Lower lobe of right lung (tissue), 2 donors: ENCODE measurements around the gene RNF213. TPM values are rescaled to one million over a fixed set of nuclear protein-coding genes. Genes with fewer than 3 reads are reported as not detected.
A peak's percentile ranks its signal among the peaks of the same experiment; 100 is the strongest.
"Not testable (repeated sequence)": the region's sequence is repeated elsewhere in the genome, so short reads cannot be mapped to it uniquely, and the experiment has no call there.

Source experiments
- ATAC-seq, 2 donors: fragments of 200-7000 bp; cut with Tn5 transposase; one replicate each; pipeline ENCODE4 v1.9.1; 2020 to 2022; ENCODE audit warnings: mild to moderate bottlenecking in 2 of 2, moderate library complexity in 2 of 2
- DNase-seq: peaks from one replicate; pipeline ENCODE4 v3.0.0-alpha.2; 2020
- H3K27ac ChIP-seq: fragments of 200-600 bp; one replicate; pipeline ENCODE4 v1.8.0; 2022
- H3K27me3 ChIP-seq: fragments of 200-600 bp; one replicate; pipeline ENCODE4 v1.8.0; 2022; ENCODE audit warnings: low read depth
- H3K36me3 ChIP-seq: fragments of 200-600 bp; one replicate; pipeline ENCODE4 v1.8.0; 2022; ENCODE audit warnings: mild to moderate bottlenecking
- H3K4me1 ChIP-seq: fragments of 200-600 bp; one replicate; pipeline ENCODE4 v1.8.0; 2022
- H3K4me3 ChIP-seq: fragments of 200-600 bp; one replicate; pipeline ENCODE4 v1.8.0; 2022; ENCODE audit warnings: mild to moderate bottlenecking
- H3K9me3 ChIP-seq: fragments of 200-600 bp; one replicate; pipeline ENCODE4 v1.8.0; 2022
- CTCF ChIP-seq: fragments of 200-600 bp; IDR thresholded peaks from one replicate; pipeline ENCODE4 v1.8.0; 2022; ENCODE audit warnings: antibody characterized with exemption, mild to moderate bottlenecking
- intact Hi-C: fragments of 100-400 bp; cut with DNase I; formaldehyde crosslinking; loops from one replicate; pipeline ENCODE4 v1.11.0; 2022
- total RNA-seq: library from RNA; stranded (reverse); fragmentation: NEBNext Ultra II Directional; extraction: Animal tissue kit (Norgen Biotek cat#: 25700); gene quantifications from one replicate; pipeline ENCODE4 v1.2.1, GENCODE V29; 2021
- donor health status: DM: no; HTN: yes; CAD: no; lungs with severe emphysema.

RNF213 gene
- total RNA-seq, 1 donor from 2014 or later: 300 TPM

- H3K27ac ChIP-seq: no peak overlapping the region
- H3K36me3 ChIP-seq: peaks cover 54% of the 10 kb centered on the region
- intact Hi-C loops: no loop called here
- DNase-seq (no peak), ATAC-seq (no peak)
- no peak overlapping the region for H3K4me3 ChIP-seq
- H3K9me3 ChIP-seq: peaks cover 23% of the 10 kb centered on the region
- H3K27me3 ChIP-seq: no peaks in the 10 kb centered on the region
- TF ChIP-seq CTCF: no peak
- H3K4me1 ChIP-seq: no peaks in the 10 kb centered on the region
Measured at GRCh38 chr17:80233202-80233601, 27.4 kb upstream of the RNF213 start.

- Histone ChIP-seq H3K4me1 (no peaks in the 10 kb centered on the region), H3K36me3 (peaks cover 58% of the 10 kb centered on the region), H3K27ac (no peak overlapping the region), H3K9me3 (peaks cover 17% of the 10 kb centered on the region), H3K27me3 (no peaks in the 10 kb centered on the region), H3K4me3 (no peak overlapping the region)
- intact Hi-C loops: no loop called here
- DNase-seq (no peak), ATAC-seq (no peak)
- no peak for TF ChIP-seq CTCF
Measured at GRCh38 chr17:80236911-80237310, 23.7 kb upstream of the RNF213 start.

- Histone ChIP-seq H3K36me3 (peaks cover 63% of the 10 kb centered on the region), H3K27ac (no peak overlapping the region), H3K27me3 (no peaks in the 10 kb centered on the region), H3K4me1 (no peaks in the 10 kb centered on the region), H3K9me3 (peaks cover 13% of the 10 kb centered on the region), H3K4me3 (no peak overlapping the region)
- no peak for TF ChIP-seq CTCF
- no peak for ATAC-seq
- intact Hi-C loops: no loop called here
- peak; percentile 28 for DNase-seq
Measured at GRCh38 chr17:80237386-80237785, 23.3 kb upstream of the RNF213 start.

- H3K36me3 ChIP-seq: peaks cover 68% of the 10 kb centered on the region
Measured at GRCh38 chr17:80242505-80242904, 18.1 kb upstream of the RNF213 start.

GRCh38 chr17:80243526-80244433 is 16.9 kb upstream of the RNF213 start:
- no peaks in the 10 kb centered on the region for H3K27me3 ChIP-seq
- no peak overlapping the region for H3K4me3 ChIP-seq
- ATAC-seq (no peak), DNase-seq (peak; percentile 20)
- H3K4me1 ChIP-seq: no peaks in the 10 kb centered on the region
- no peaks in the 10 kb centered on the region for H3K9me3 ChIP-seq
- TF ChIP-seq CTCF: no peak
- intact Hi-C loops: no loop called here
- H3K27ac ChIP-seq: no peak overlapping the region
- peaks cover 63% of the 10 kb centered on the region for H3K36me3 ChIP-seq

More at GRCh38 chr17:80242505-80242904, 18.1 kb upstream of the RNF213 start:
- no peak for TF ChIP-seq CTCF
- intact Hi-C loops: no loop called here
- no peak for ATAC-seq
- Histone ChIP-seq H3K27me3 (no peaks in the 10 kb centered on the region), H3K4me3 (no peak overlapping the region), H3K4me1 (no peaks in the 10 kb centered on the region), H3K27ac (no peak overlapping the region), H3K9me3 (no peaks in the 10 kb centered on the region)
- DNase-seq: peak; percentile 26

GRCh38 chr17:80244448-80244847 is 16.2 kb upstream of the RNF213 start:
- H3K27ac ChIP-seq, H3K4me1 ChIP-seq, H3K4me3 ChIP-seq, H3K9me3 ChIP-seq, H3K27me3 ChIP-seq, ATAC-seq, DNase-seq, intact Hi-C loops: not testable (repeated sequence)
- H3K36me3 ChIP-seq: peaks cover 68% of the 10 kb centered on the region
